ENCODE measurements around the gene PALMD.

DNA sequence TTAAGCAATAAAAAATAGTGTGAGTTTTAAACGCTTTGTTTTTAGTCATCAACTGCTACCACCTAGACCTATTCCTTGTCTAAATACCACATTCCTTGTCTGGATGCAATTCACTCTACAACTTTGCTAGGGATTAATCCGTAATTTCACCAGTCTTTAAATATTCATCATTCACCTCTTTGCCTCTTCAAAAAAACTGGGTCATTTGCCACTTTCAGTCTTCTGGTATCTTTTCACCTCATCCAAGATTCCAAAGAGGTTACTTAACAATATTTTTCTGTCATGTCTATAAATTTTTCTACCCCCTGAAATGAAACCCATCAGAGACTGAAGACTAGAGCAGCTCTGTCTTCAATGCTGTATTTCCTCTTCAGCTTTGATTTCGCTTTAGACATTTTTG lies 9.5 kb downstream of the PALMD start:
- TF ChIP-seq, protein P1, sequence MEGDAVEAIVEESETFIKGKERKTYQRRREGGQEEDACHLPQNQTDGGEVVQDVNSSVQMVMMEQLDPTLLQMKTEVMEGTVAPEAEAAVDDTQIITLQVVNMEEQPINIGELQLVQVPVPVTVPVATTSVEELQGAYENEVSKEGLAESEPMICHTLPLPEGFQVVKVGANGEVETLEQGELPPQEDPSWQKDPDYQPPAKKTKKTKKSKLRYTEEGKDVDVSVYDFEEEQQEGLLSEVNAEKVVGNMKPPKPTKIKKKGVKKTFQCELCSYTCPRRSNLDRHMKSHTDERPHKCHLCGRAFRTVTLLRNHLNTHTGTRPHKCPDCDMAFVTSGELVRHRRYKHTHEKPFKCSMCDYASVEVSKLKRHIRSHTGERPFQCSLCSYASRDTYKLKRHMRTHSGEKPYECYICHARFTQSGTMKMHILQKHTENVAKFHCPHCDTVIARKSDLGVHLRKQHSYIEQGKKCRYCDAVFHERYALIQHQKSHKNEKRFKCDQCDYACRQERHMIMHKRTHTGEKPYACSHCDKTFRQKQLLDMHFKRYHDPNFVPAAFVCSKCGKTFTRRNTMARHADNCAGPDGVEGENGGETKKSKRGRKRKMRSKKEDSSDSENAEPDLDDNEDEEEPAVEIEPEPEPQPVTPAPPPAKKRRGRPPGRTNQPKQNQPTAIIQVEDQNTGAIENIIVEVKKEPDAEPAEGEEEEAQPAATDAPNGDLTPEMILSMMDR (IDR thresholded peaks at IDR 0.05) = no peak
- no peak for TF ChIP-seq EZH2 (IDR thresholded peaks at IDR 0.05)

Data from neural progenitor cell (in vitro differentiated cells).